ENCODE data around the gene SPTLC2.
"Not testable (repeated sequence)": the region's sequence is repeated elsewhere in the genome, so short reads cannot be mapped to it uniquely, and the experiment has no call there.

SPTLC2 gene, protein sequence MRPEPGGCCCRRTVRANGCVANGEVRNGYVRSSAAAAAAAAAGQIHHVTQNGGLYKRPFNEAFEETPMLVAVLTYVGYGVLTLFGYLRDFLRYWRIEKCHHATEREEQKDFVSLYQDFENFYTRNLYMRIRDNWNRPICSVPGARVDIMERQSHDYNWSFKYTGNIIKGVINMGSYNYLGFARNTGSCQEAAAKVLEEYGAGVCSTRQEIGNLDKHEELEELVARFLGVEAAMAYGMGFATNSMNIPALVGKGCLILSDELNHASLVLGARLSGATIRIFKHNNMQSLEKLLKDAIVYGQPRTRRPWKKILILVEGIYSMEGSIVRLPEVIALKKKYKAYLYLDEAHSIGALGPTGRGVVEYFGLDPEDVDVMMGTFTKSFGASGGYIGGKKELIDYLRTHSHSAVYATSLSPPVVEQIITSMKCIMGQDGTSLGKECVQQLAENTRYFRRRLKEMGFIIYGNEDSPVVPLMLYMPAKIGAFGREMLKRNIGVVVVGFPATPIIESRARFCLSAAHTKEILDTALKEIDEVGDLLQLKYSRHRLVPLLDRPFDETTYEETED

GRCh38 chr14:77616454-77617229 lies at the start of gene SPTLC2:
Gene SPTLC2 (minus strand): TSS chr14:77616637. CDS start chr14:77616579, 58 bp downstream.
- DNase-seq (ENCODE audit: low read depth): peak; percentile 96

DNA sequence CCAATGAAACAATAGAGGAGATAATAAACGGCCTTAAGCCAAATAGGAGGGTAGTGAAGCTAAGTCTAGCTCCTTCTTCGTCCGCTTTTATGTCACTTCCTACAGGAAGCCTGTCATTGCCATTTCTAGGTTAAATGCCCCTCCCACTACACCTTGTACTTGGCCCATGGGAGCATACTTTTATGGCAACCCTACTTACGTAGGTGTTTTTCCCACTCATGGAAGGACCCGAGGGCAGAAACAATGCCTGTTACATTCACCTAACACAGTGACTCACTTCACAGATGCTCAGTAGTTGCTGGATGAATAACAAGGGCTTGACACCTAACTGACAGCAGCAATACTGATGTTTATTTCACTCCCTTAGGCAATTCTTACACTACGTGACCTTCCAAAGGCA lies 46.9 kb upstream of the SPTLC2 start:
- no peak for DNase-seq (ENCODE audit: low read depth)

GRCh38 chr14:77661562-77661961 lies 45.1 kb upstream of the SPTLC2 start:
- DNase-seq (ENCODE audit: low read depth): not testable (repeated sequence)

- DNase-seq (ENCODE audit: low read depth): no peak
These were observed 44.3 kb upstream of the SPTLC2 start for GRCh38 chr14:77660754-77661153.

- no peak for DNase-seq (ENCODE audit: low read depth)
These were observed 43.4 kb upstream of the SPTLC2 start for GRCh38 chr14:77659831-77660230.

- no peak for DNase-seq (ENCODE audit: low read depth)
These were observed 40.8 kb upstream of the SPTLC2 start for GRCh38 chr14:77657280-77657679.

DNA sequence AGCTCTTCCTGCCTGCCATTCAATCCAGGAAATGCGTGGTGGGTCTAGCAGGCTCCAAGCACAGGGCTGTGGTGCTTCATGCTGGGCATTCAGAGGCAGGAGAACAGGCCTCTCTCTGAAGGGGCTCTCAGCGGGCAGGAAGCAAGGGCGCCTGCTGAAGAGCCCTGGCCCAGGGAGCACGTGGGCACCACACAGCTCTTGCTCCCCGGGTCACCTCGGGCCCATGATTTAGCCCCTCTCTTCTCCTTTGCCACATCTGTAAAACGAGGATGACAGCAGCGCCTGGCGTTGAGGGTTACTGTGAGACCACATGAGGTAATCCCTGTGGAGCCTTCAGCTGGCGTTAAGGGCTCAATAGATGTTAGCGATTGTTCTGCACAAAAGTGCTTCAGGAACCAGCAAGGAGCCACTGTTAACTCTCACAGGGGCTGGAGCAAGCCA lies 37.6 kb upstream of the SPTLC2 start:
- no peak for DNase-seq (ENCODE audit: low read depth)

DNA sequence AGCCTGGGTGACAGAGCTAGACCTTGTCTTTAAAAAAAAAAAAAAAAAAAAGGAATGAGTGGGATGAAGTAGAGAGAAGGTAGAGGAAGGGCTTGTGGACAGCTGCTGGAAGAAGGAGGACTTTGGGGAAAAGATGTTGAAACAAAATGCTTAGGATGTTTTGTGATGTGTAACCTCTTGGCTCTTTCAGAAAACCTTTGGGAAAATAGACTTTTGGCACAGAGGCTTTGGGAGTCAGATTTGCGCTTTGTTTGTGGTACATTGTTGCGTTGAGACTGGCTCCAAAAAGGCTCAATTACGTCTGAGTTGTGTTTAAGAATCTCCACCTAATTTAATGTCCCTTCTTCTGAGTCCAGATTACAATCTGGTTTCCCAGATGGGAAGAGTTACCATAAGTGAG lies 32.9 kb upstream of the SPTLC2 start:
- no peak for DNase-seq (ENCODE audit: low read depth)

DNA sequence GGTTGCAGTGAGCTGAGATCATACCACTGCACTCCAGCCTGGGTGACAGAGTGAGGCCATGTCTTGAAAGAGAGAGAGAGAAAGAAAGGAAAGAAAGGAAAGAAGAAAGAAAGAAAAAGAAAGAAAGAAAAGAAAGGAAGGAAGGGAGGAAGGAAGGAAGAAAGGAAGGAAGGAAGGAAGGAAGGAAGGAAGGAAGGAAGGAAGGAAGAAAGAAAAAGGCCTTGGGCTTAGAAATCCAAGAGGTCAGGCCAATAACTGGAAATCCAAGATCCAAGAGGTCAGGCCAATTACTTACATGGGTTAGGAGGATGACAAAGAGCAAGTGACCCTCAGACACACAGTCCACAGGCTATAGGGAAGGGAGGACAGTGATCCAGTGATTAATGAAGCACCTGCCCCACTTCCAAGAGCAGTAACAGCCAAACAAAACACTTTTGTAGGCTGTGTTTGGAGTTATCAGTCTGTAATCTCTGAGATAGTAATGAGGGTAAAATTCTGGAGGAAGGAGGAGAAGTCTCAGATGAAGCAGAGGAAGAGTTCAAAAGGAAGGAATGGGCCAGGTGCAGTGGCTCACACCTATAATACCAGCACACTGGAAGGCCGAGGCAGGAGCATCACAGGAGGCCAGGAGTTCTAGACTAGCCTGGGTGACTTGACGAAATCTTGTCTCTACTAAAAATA lies 32.2 kb upstream of the SPTLC2 start:
- DNase-seq (ENCODE audit: low read depth): no peak

- DNase-seq (ENCODE audit: low read depth): no peak
These were observed 31.4 kb upstream of the SPTLC2 start for GRCh38 chr14:77647853-77648252.

DNA sequence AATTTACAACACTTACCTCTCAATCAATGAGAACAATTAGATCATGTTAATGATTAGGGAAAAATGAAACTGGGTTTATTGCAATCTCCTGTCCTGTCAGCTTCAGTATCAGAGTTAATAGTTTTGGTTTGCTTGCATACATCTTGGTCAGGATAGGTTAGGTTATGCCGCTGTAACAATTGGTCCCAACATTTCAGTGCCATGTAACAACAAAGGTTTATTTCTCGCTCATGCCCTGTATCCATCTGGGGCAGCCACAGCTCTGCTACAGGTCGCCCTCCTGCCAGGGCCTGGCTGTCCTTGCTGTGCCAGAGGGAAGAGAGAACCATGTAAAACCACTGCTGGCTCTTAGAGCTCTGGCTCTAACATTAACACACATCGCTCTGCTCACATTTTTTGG lies 30.5 kb upstream of the SPTLC2 start:
- DNase-seq (ENCODE audit: low read depth): no peak

GRCh38 chr14:77645520-77646230 lies 29.2 kb upstream of the SPTLC2 start:
- no peak for DNase-seq (ENCODE audit: low read depth)

- DNase-seq (ENCODE audit: low read depth): no peak
These were observed 26.0 kb upstream of the SPTLC2 start for GRCh38 chr14:77642407-77642806.

DNA sequence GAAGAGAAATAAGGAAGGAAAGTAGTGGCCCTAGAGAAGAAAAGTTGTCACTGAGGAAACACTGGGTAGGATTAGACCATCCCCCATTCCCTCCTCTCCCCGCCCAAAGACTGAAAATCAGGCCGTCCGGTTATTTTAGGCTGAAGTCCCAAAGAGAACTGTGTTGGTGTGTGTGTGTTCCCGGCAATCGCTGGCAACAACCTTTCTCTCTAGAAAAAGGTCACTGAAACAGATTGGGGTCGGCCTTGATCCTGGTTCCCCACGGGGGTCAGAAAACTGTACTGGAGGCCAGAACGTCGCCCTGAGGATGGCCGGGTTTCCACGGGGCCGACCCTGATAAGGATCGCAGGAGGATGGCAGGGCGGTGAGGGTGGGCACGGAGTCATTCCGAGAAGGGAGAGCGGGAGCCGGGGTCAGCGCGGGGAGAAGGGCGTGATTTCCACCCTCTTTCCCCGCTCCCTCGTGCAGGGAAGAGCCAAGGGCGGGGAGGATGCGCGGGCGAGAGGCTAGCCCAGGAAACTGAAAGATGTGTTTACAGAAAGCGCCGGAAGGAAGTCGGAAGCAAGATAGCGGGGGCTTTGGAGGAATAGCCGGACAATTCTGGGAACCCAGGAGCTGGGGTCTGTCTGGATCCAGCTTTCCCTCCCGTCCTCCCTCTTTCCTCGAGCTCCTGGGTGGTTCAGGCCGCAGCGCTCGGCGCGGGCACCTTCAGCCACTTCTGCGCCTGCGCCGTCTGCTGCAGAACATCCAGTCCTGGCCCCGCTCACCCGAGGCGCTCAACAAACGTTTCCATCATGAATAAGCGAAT lies 25.3 kb upstream of the SPTLC2 start:
- peak; percentile 73 for DNase-seq (ENCODE audit: low read depth)

DNA sequence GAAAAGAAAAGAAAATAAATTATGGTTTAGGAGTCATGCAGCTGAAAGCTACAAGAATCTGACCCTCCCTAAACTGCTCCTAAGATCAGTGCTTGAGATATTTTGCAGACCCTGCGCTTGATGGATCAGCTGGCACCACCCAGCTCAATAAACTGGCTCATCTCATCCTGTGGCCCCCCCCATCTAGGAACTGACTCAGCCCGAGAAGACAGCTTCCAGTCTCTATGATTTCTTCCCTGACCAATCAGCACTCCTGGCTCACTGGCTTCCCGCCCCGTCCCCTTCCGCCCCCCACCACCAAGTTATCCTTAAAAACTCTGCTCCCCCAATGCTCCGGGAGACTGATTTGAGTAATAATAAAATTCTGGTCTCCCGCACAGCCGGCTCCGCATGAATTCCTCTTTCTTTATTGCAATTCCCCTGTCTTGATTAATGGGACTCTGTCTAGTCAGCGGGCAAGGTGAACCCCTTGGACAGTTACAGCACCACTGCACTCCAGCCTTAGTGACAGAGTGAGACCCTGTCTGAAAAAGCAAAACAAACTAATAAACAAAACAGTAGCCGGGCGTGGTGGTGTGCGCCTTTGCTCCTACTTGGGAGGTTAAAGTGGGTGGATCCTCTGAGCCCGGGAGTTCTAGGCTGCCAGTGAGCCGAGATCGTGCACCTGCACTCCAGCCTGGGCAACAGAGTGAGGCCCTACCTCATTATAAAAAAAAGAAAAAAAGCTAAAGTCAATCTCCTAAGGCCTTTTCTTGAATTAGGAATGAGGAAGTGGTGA lies 24.5 kb upstream of the SPTLC2 start:
- no peak for DNase-seq (ENCODE audit: low read depth)

DNA sequence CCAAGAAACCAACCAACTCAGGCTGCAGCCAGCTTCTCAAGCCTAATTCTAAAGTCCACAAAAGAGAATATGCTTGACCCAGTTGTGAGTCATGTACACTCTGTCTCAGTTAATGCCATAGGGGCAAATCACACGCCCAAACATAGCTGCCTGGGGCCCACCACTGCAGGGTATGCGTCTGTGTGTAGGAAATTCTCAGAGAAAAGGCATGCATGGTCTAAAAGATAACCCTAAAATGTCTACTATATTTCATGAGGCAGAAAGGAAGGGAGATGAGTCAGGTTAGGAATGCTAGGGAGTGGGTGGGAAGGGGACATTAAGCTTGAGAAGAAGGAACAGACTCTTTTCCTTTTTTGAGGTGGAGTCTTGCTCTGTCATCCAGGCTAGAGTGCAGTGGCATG lies 22.3 kb upstream of the SPTLC2 start:
- DNase-seq (ENCODE audit: low read depth): no peak

GRCh38 chr14:77635869-77636268 lies 19.4 kb upstream of the SPTLC2 start:
- not testable (repeated sequence) for DNase-seq (ENCODE audit: low read depth)

- DNase-seq (ENCODE audit: low read depth): not testable (repeated sequence)
These were observed 19.0 kb upstream of the SPTLC2 start for GRCh38 chr14:77635466-77635865.

DNA sequence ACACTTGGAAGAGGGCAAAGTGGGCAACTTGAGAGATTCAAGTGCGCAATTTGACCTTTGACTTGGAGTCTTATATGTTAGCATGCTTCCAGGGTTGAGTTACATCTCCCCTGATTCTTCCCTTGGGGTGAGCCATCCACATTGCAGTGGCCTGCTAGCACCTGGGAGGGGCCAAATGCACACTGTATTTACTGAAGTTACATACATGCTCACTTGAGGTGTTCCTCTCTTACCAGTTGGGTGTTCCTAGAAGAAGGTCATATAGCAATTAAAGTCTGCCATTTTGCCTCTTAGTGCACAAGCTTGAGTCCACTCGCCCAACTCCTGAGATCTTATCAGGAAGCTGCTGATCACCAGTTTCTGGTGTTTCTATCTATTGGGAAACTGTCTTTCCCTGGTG lies 13.7 kb upstream of the SPTLC2 start:
- DNase-seq (ENCODE audit: low read depth): no peak

GRCh38 chr14:77625360-77625759 lies 8.9 kb upstream of the SPTLC2 start:
- no peak for DNase-seq (ENCODE audit: low read depth)

Measured in CMK (cell line).